GM10847 (cell line): ENCODE results near the gene SCN3A.

Experiments
- POLR2A ChIP-seq: IDR thresholded peaks from 2 replicates; pipeline ENCODE4 v1.6.1; 2011; ENCODE audit not compliant: insufficient read length; ENCODE audit errors: extremely low read depth

The SCN3A gene

GRCh38 chr2:165202239-165202638, 1.6 kb downstream of the SCN3A start:
- TF ChIP-seq POLR2A = no peak

GRCh38 chr2:165198181-165198580, 5.7 kb downstream of the SCN3A start:
- TF ChIP-seq POLR2A = no peak

- TF ChIP-seq POLR2A = no peak
Observed at GRCh38 chr2:165197346-165197745, 6.5 kb downstream of the SCN3A start.

GRCh38 chr2:165196411-165196810, 7.4 kb downstream of the SCN3A start:
- TF ChIP-seq POLR2A = no peak

GRCh38 chr2:165193178-165193777, 10.6 kb downstream of the SCN3A start:
- no peak for TF ChIP-seq POLR2A

- no peak for TF ChIP-seq POLR2A
Observed at GRCh38 chr2:165192729-165193128, 11.1 kb downstream of the SCN3A start.

- no peak for TF ChIP-seq POLR2A
Observed at GRCh38 chr2:165191096-165191728, 12.6 kb downstream of the SCN3A start.

GRCh38 chr2:165185633-165186032, 18.2 kb downstream of the SCN3A start:
- TF ChIP-seq POLR2A = no peak

- TF ChIP-seq POLR2A = no peak
Observed at GRCh38 chr2:165182029-165182428, 21.8 kb downstream of the SCN3A start.

- no peak for TF ChIP-seq POLR2A
Observed at GRCh38 chr2:165176780-165177179, 27.1 kb downstream of the SCN3A start.

- TF ChIP-seq POLR2A = no peak
Observed at GRCh38 chr2:165173215-165173614, 30.6 kb downstream of the SCN3A start.

- TF ChIP-seq POLR2A = no peak
Observed at GRCh38 chr2:165164201-165164600, 39.6 kb downstream of the SCN3A start.

GRCh38 chr2:165163761-165164160, 40.1 kb downstream of the SCN3A start:
- no peak for TF ChIP-seq POLR2A

GRCh38 chr2:165162466-165162865, 41.4 kb downstream of the SCN3A start:
- TF ChIP-seq POLR2A = no peak

GRCh38 chr2:165161510-165161909, 42.3 kb downstream of the SCN3A start:
- no peak for TF ChIP-seq POLR2A

GRCh38 chr2:165157160-165157559, 46.7 kb downstream of the SCN3A start:
- no peak for TF ChIP-seq POLR2A

- TF ChIP-seq POLR2A = no peak
Observed at GRCh38 chr2:165155152-165155551, 48.7 kb downstream of the SCN3A start.
